Loucy (cell line): ENCODE data around the gene KRTAP12-4.
"Not testable (repeated sequence)": the region's sequence is repeated elsewhere in the genome, so short reads cannot be mapped to it uniquely, and the experiment has no call there.

Source experiments
- CTCF ChIP-seq: fragments of 200-600 bp; sonication (generic); conservative IDR thresholded peaks from 2 replicates; pipeline ENCODE4 v1.5.1; 2014; ENCODE audit warnings: mild to moderate bottlenecking, antibody characterized with exemption, low read length
- EZH2phosphoT487 ChIP-seq: fragments of 200-600 bp; IDR thresholded peaks from 2 replicates; pipeline ENCODE4 v1.6.1; 2018; ENCODE audit warnings: antibody characterized with exemption, mild to moderate bottlenecking, moderate library complexity, borderline replicate concordance

DNA sequence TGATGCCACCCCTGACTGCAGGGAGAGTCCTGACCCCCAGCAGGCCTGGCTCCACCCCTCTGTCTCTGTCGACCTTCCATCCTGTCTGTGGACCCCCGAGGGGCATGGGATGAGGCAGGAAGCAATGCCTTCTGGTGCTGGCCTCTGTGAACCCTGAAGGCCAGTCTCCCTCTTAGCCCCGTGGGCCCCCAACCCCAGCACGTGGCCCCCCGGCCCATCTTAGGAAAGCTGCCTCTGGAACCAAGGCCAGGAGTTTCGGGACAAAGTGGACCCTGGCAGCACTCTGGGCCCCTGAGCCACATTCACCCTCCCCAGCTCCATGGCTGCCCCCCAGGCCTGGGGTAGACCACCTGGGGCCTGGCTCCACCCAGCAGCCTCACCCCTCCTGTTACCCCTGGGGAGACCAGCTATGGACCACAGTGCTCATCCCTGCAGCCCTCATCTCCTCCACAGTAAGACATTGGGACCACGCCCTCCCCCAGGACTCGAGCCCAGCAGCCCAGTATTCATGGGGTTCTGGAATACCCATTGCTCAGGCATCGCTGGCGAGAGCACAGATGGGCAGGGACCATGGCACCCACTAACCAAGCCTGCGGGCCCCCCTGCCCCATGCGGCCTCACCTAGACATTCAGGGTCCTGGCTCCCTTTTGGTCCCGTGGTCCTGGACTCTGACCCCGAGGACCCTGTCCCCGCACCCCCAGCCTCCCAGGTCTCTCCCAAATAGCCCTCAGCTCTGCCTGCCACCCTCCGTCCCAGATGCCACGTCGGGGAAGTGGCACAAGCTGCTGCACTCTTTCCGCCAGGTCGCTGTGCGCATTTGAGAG, 15.7 kb downstream of the KRTAP12-4 start:
- not testable (repeated sequence) for TF ChIP-seq CTCF, EZH2phosphoT487
